ENCODE results near the gene COL5A3.

- no peak for TF ChIP-seq CTCF (IDR thresholded peaks at IDR 0.05)
- TF ChIP-seq POLR2A (IDR thresholded peaks at IDR 0.05): no peak
These were observed 53.3 kb downstream of the COL5A3 start for GRCh38 chr19:9956956-9957355.

Measured in esophagus squamous epithelium (tissue), 4 donors.